OCI-LY3 (cell line): ENCODE data around the gene TPSD1.

Experiments
- CTCF ChIP-seq: fragments of 200-600, 300-600 bp; sonication (generic); IDR thresholded peaks from 2 replicates; pipeline ENCODE4 v1.5.1; 2014; ENCODE audit warnings: antibody characterized with exemption, low read length, low read depth
- EZH2phosphoT487 ChIP-seq: fragments of 200-600 bp; shearing (Covaris generic); IDR thresholded peaks from 2 replicates; pipeline ENCODE4 v1.6.1; 2018; ENCODE audit warnings: antibody characterized with exemption, mixed run types, low read depth

GRCh38 chr16:1225051-1225451, 30.8 kb upstream of the TPSD1 start, which contains the start of gene TPSG1:
- TF ChIP-seq CTCF (no peak), EZH2phosphoT487 (no peak)
